Endothelial cell of umbilical vein (primary cell): ENCODE results near the gene OST4. TPM values are rescaled to one million over a fixed set of nuclear protein-coding genes. Genes with fewer than 3 reads are reported as not detected.

Experiments
- BruUV-seq: library from RNA; stranded (reverse); fragments of 400-500 nt; replicated peaks from 2 replicates; lab custom pipeline; 2021; lab: Mats Ljungman, UMichigan
- CTCF ChIA-PET: fragments of 300-600, 350-600 bp; sonication (Branson Sonifier 250); formaldehyde crosslinking; loops from one replicate; lab custom pipeline; 2021; ENCODE audit warnings: antibody characterized with exemption, inconsistent platforms; lab: Charles Lee
- POLR2A ChIA-PET: fragments of 300-600, 350-600 bp; sonication (Branson Sonifier 250); formaldehyde crosslinking; loops from one replicate; lab custom pipeline; 2021; ENCODE audit warnings: antibody characterized with exemption, inconsistent platforms; lab: Charles Lee
- DNase-seq: peaks from one replicate; pipeline ENCODE4 v3.0.0-alpha.2; 2011; ENCODE audit warnings: low read depth, low spot score
- FAIRE-seq: peaks from 2 replicates; lab custom pipeline; 2011; peaks lifted over from hg19 to GRCh38; lab: Jason Lieb, UNC
- H2AFZ ChIP-seq: 2 replicates; pipeline ENCODE4 v1.6.0; 2012; ENCODE audit warnings: low read depth, low read length, control low read depth, inconsistent platforms
- H3K27ac ChIP-seq: 2 replicates; pipeline ENCODE4 v1.5.1; 2011; ENCODE audit warnings: low read depth, mild to moderate bottlenecking, control low read depth, low read length, moderate library complexity; ENCODE audit not compliant: insufficient read depth
- H3K27me3 ChIP-seq, 2 experiments: 2 replicates each; pipeline versions ENCODE4 v1.6.0 to v1.6.1; 2011; ENCODE audit warnings: low read length in 2 of 2, mixed read lengths in 1 of 2; ENCODE audit not compliant: control insufficient read depth in 2 of 2, insufficient read depth in 2 of 2
- H3K36me3 ChIP-seq, 2 experiments: 2 replicates in 1 of 2; 3 replicates in 1 of 2; pipeline ENCODE4 v1.5.1; 2011; ENCODE audit warnings: low read length in 2 of 2, mild to moderate bottlenecking in 1 of 2, moderate library complexity in 1 of 2; ENCODE audit not compliant: control insufficient read depth in 2 of 2, insufficient read depth in 2 of 2; ENCODE audit errors: extremely low read depth in 1 of 2
- H3K4me1 ChIP-seq: 3 replicates; pipeline ENCODE4 v1.5.1; 2011; ENCODE audit warnings: mild to moderate bottlenecking, low read length; ENCODE audit not compliant: control insufficient read depth, insufficient read depth; ENCODE audit errors: extremely low read depth
- H3K4me2 ChIP-seq: 2 replicates; pipeline ENCODE4 v1.6.1; 2011; ENCODE audit warnings: low read length, control low read depth, mixed read lengths; ENCODE audit not compliant: insufficient read depth
- H3K4me3 ChIP-seq, 3 experiments: fragments of 200-600 bp in 1 of 3; sonication (generic), shearing (Covaris generic) in 1 of 3; replicated peaks in 1 of 3; 2 replicates each; pipeline ENCODE4 v1.5.1; 2011 to 2016; ENCODE audit warnings: control low read depth in 3 of 3, low read length in 3 of 3, mild to moderate bottlenecking in 2 of 3, inconsistent platforms in 1 of 3, low read depth in 1 of 3, moderate library complexity in 1 of 3; ENCODE audit not compliant: insufficient read depth in 1 of 3
- H3K79me2 ChIP-seq: 2 replicates; pipeline ENCODE4 v1.6.0; 2012; ENCODE audit warnings: low read length, inconsistent platforms; ENCODE audit not compliant: control insufficient read depth, insufficient read depth
- H3K9ac ChIP-seq: replicated peaks from 2 replicates; pipeline ENCODE3; 2011; ENCODE audit warnings: low read length, control low read depth; ENCODE audit not compliant: insufficient read depth; ENCODE audit errors: extremely low read depth
- H3K9me1 ChIP-seq: replicated peaks from 3 replicates; pipeline ENCODE4 v1.6.0; 2011; ENCODE audit warnings: mild to moderate bottlenecking, low read length; ENCODE audit not compliant: control insufficient read depth, insufficient read depth; ENCODE audit errors: extremely low read depth
- H3K9me3 ChIP-seq: replicated peaks from 2 replicates; pipeline ENCODE4 v1.5.1; 2012; ENCODE audit warnings: low read length, inconsistent platforms; ENCODE audit not compliant: control insufficient read depth, insufficient read depth
- H4K20me1 ChIP-seq: replicated peaks from 2 replicates; pipeline ENCODE3; 2011; ENCODE audit warnings: mild to moderate bottlenecking, low read length; ENCODE audit not compliant: control insufficient read depth, insufficient read depth; ENCODE audit errors: extremely low read depth
- EZH2 ChIP-seq: IDR thresholded peaks from 2 replicates; pipeline ENCODE4 v1.6.1; 2012; ENCODE audit warnings: borderline replicate concordance, low read depth, mild to moderate bottlenecking, moderate library complexity, low read length, inconsistent platforms; ENCODE audit not compliant: severe bottlenecking
- FOS ChIP-seq: IDR thresholded peaks from 2 replicates; pipeline ENCODE4 v1.6.1; 2011; ENCODE audit warnings: mild to moderate bottlenecking, low read length, moderate library complexity, borderline replicate concordance; ENCODE audit not compliant: insufficient read depth
- GATA2 ChIP-seq: IDR thresholded peaks from 2 replicates; pipeline ENCODE4 v1.7.0; 2011; ENCODE audit warnings: low read depth, mild to moderate bottlenecking, moderate library complexity, mixed read lengths, low read length; ENCODE audit not compliant: insufficient read length, insufficient read depth
- JUN ChIP-seq: IDR thresholded peaks from 2 replicates; pipeline ENCODE4 v1.6.1; 2011; ENCODE audit warnings: borderline replicate concordance, low read depth; ENCODE audit not compliant: insufficient read length, insufficient read depth
- MAX ChIP-seq: IDR thresholded peaks from 2 replicates; pipeline ENCODE4 v1.6.1; 2011; ENCODE audit not compliant: insufficient read depth, insufficient read length
- MYC ChIP-seq: IDR thresholded peaks from one replicate; pipeline ENCODE4 v1.6.1; 2011; ENCODE audit warnings: mild to moderate bottlenecking, low read depth, low read length
- POLR2A ChIP-seq: IDR thresholded peaks from 2 replicates; pipeline ENCODE4 v1.6.1; 2012; ENCODE audit warnings: low read depth, mild to moderate bottlenecking, control low read depth, low read length
- dilution Hi-C: fragments of 300-500 bp; cut with MboI; formaldehyde crosslinking; loops from one replicate; pipeline ENCODE4 v1.15.0; 2019; ENCODE audit warnings: low sequenced_read_pairs; ENCODE audit not compliant: extremely low pct_ligation_motif_present
- intact Hi-C: fragments of 100-400 bp; cut with micrococcal nuclease; formaldehyde crosslinking; loops from one replicate; pipeline ENCODE4 v1.10.0; 2022
- polyA plus RNA-seq, 4 experiments: library from polyadenylated mRNA; depleted of rRNA in 3 of 4; stranded (reverse) in 3 of 4; unstranded in 1 of 4; fragments of >200 nt; gene quantifications; 2 replicates each; pipeline versions ENCODE4 v1.2.1 to v1.2.3, GENCODE V29; 2011 to 2012; ENCODE audit warnings: missing spikeins in 1 of 4
- total RNA-seq: library from RNA; stranded (reverse); gene quantifications from 2 replicates; pipeline ENCODE4 v1.2.3, GENCODE V29; 2021
- TF ChIP-seq, protein P1 (sequence below), 2 donors: IDR thresholded peaks; 1 replicate in 1 of 2; 2 replicates in 1 of 2; pipeline ENCODE4 v1.5.1; 2011; ENCODE audit warnings: low read length in 2 of 2, mild to moderate bottlenecking in 2 of 2, moderate library complexity in 2 of 2, control low read depth in 1 of 2, inconsistent platforms in 1 of 2, low read depth in 1 of 2; ENCODE audit not compliant: insufficient read depth in 1 of 2; ENCODE audit errors: extremely low read depth in 1 of 2

The OST4 gene
- total and polyA plus RNA-seq, 2 donors (not counting 3 experiments of a cell fraction or from before 2014, with no cell fraction given), result 415 to 1,189 TPM

DNA sequence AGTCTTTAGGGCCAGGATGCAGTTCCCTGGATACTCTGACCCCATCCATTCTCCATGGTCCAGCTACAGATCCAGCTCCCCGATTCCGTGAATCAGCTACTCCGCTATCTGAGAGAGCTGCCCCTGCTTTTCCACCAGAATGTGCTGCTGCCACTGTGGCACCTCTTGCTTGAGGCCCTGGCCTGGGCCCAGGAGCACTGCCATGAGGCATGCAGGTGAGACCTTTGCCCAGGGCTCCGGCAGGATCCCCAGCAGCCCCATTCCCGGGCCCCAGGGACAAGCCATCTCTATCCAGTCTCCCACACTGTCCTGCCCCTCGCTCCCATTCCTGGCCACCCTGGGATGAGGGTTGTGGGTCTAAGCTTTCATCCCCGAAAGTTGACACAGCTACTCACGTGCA is 31.2 kb downstream of the OST4 start:
- dilution Hi-C loops (no loop called here), intact Hi-C loops (no loop called here)
- Histone ChIP-seq H3K4me1 (no peaks in the 10 kb centered on the region), H3K27me3 (no peaks in the 10 kb centered on the region), H3K9ac (no peak overlapping the region), H4K20me1 (no peaks in the 10 kb centered on the region), H3K36me3 (peaks cover 32 to 63% of the 10 kb centered on the region in 2 experiments), H2AFZ (no peak overlapping the region), H3K27ac (no peak overlapping the region), H3K4me2 (no peak overlapping the region), H3K9me1 (no peaks in the 10 kb centered on the region), H3K4me3 (no peak overlapping the region), H3K79me2 (peaks cover under 1% of the 10 kb centered on the region), H3K9me3 (no peaks in the 10 kb centered on the region)
- TF ChIP-seq MAX (no peak), JUN (no peak), MYC (no peak), FOS (no peak), EZH2 (no peak), POLR2A (no peak), GATA2 (no peak)
- TF ChIP-seq, protein P1, sequence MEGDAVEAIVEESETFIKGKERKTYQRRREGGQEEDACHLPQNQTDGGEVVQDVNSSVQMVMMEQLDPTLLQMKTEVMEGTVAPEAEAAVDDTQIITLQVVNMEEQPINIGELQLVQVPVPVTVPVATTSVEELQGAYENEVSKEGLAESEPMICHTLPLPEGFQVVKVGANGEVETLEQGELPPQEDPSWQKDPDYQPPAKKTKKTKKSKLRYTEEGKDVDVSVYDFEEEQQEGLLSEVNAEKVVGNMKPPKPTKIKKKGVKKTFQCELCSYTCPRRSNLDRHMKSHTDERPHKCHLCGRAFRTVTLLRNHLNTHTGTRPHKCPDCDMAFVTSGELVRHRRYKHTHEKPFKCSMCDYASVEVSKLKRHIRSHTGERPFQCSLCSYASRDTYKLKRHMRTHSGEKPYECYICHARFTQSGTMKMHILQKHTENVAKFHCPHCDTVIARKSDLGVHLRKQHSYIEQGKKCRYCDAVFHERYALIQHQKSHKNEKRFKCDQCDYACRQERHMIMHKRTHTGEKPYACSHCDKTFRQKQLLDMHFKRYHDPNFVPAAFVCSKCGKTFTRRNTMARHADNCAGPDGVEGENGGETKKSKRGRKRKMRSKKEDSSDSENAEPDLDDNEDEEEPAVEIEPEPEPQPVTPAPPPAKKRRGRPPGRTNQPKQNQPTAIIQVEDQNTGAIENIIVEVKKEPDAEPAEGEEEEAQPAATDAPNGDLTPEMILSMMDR (IDR thresholded peaks at IDR 0.05; ENCODE audit: extremely low read depth in 1 of 2, insufficient read depth in 1 of 2, low read depth in 1 of 2, low read length in 2 of 2), result no peak
- DNase-seq, result no peak
- ChIA-PET CTCF (interaction anchor here (0.9 to 1.1 kb wide), 2 partner anchors 79 to 194 kb away, joined by 3 read pairs; no protein-coding TSS in a partner anchor), POLR2A (no interaction called here)
- no peak for FAIRE-seq
- BruUV-seq, result no TSS peak
